ENCODE measurements around the gene MARCHF2.

The MARCHF2 gene

DNA sequence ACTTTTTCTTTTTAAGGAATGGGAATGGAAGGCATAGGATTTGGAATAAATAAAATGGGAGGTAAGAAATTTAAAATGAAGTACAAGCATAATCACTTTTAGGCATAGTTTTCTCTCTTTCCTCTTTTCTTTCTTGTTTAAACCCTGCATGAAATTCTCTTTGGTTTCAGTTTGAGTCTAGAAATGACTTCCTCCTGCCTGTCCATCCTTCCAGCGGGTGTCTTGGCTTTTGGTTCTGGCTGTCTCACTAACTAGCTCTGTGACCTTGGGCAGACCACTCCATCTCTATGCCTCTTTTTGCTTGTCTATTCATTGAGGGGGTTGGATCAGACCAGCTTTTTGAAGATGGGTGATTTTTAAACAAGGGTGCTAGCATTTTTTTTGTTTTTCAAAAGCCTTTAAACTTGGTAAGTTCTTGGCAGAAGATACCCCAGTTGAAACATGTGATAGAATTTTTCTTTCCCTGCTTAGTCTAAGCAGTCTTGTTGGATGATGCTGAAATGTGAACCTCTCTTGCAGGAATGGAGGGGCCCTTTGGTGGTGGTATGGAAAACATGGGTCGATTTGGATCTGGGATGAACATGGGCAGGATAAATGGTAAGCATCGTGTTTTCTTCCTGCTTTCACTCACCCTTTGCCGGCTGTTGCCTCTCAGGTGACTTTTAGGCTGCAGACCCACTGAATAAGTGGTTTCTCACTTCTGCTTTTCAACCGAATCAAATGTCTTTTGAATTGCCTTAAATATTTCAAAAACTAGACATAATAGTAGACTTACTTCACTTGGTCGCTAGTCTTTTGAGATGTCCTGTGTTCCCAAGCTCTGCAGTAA lies 60.8 kb downstream of the MARCHF2 start:
- DNase-seq (ENCODE audit: extremely low read depth in 1 of 2, low read depth in 1 of 2), result no peak

DNA sequence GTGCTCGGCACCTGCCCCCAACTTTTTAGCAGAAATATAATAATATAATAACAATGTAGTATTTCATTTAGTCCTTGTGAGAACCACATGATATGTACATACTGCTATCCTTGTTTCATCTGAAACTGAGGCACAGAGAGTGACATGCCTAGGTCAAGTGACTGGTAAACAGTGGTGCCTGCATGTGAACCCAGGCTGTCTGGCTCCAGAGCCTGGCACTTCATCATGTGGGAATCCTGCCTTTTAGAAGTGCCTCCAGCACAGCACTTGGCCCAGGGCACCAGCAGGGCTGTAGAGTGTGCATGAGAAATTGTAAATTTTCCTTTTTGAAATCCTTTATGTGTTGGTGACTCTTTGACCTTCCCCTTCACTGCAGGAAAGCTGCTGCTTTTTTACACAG lies 61.9 kb downstream of the MARCHF2 start:
- no peak for DNase-seq (ENCODE audit: extremely low read depth in 1 of 2, low read depth in 1 of 2)

DNA sequence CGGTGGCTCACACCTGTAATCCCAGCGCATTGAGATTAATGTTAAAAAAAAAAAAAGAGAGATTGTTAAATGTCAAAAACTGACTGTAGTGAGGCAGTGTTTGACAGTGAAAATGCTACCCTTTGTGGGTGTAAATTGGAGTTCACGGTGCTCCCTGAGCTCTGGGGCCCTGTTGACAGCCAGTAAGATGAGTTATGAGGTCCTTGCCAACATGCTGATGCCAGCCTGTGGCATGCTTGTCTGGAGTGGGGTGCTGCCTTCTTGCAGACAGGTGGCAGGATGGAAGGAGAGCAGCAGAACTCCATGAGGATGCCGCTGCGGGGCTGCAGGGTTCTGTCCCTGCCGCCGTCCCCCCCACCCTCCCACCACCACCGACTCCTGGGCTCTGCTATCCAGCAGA lies 63.4 kb downstream of the MARCHF2 start:
- no peak for DNase-seq (ENCODE audit: extremely low read depth in 1 of 2, low read depth in 1 of 2)

DNA sequence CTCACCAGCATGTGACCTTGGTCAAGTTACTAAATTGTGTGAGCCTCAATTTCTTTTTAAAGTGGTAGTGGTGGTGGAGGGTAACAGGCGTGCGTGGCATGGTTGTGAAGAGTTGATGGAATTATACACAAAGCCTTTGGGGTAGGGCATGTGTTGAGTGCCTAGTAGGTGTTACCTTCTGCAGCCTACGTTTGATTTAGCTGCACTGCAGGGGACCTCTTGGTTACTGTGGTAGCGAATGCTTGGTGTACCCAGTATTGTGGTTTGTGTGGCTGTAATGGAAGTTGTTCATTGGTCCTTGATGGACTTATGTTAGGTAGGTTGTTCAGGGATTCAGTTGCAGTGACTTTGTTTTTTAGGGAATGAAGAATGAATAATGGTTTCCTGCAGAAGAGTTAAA lies 64.8 kb downstream of the MARCHF2 start:
- no peak for DNase-seq (ENCODE audit: extremely low read depth in 1 of 2, low read depth in 1 of 2)

DNA sequence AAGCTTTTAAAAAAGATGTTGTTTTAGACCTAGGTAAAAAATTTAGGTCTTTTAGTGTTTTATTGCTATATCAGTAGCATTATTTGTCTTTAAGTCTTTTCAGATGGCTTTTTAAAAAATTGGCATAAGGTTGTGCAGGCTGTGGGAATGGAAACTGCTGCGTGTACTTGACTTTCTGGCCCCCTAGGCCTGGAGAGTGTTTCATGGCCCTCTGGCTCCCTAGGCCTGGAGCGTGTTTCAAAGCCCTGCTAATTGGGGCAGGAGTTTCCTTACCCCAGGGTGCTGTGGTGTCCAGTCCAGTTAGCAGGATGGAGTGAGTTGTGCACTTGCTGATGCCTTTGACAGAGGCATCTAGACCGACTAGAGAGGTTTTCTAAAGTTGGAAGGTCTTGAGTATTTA lies 65.5 kb downstream of the MARCHF2 start:
- no peak for DNase-seq (ENCODE audit: extremely low read depth in 1 of 2, low read depth in 1 of 2)

DNA sequence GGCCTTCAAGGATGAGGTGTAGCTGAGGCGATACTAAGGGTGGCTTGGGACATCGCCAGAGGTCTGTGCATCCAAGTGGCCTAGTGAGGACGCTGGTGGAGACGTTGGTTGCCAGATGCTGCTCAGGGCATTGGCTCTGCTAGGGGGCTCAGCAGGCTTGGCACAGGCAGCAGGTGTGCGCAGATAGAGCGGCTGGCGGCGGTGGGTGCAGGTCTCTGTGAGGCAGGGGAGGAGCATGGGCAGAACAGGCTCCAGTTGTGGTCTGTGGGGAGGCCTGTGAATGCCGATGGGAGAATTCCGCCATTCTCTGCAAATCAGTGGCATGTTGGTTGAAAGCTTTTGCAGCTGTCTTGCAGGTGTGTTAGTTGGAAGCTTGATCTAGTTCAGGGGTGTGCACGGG lies 68.1 kb downstream of the MARCHF2 start:
- no peak for DNase-seq (ENCODE audit: extremely low read depth in 1 of 2, low read depth in 1 of 2)

DNA sequence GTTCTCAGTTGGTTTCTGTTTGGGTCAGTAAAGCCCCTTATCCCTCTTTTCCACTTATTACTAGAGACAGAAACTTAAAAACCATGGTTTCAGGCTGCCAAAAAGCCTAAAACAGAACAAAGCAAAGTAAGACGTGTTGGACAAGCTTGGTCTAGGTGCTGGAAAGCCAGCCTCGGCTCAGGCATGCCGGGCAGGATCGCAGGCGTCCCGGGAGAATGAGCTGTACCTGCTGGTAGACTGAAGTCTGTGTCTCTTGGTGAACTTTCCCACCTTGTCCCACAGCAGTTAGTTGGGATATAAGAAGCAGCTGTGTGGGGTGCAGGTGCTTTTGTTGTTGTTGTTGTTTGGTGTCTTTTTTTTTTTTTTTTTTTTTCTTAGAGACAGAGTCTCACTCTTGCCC lies 68.5 kb downstream of the MARCHF2 start:
- no peak for DNase-seq (ENCODE audit: extremely low read depth in 1 of 2, low read depth in 1 of 2)

DNA sequence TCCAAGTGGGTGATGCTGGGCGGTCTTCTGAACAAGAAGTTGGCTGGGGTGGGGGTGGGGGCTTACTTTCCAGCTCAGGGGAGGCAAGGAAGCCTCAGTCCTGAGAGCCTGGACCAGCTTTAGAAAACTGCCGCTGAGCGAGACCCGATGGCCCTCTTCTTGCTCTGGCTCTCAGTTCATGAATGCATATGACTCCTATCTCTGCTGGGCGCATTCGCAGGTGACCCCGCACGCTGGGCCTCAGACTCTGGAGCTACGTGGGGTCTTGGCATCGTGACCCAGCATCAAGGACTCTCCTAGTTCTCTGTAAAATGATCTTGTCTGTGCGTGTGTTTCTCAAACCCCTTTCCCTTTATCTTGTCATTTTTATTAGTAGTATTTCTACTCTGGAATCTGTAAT lies 69.6 kb downstream of the MARCHF2 start:
- DNase-seq (ENCODE audit: extremely low read depth in 1 of 2, low read depth in 1 of 2), result no peak

DNA sequence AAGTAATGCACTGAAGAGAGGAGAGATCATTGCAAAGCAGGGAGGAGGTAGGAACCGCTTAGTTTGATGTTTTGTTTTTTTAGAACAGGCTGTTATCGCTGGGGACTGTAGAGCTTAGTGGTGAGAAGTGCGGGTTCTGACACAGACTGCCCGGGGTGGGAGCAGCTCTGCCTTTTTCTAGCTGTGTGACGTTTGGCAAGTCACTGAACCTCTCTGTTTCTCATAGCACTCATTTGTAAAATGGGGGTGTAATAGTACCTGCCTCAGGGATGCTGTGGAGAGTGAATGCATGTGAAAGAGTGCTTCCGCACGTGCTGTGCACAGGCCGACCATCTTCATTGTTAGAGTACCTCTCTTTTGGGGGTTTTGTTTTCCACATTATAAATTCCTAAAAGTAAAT lies 70.1 kb downstream of the MARCHF2 start:
- DNase-seq (ENCODE audit: extremely low read depth in 1 of 2, low read depth in 1 of 2), result no peak

DNA sequence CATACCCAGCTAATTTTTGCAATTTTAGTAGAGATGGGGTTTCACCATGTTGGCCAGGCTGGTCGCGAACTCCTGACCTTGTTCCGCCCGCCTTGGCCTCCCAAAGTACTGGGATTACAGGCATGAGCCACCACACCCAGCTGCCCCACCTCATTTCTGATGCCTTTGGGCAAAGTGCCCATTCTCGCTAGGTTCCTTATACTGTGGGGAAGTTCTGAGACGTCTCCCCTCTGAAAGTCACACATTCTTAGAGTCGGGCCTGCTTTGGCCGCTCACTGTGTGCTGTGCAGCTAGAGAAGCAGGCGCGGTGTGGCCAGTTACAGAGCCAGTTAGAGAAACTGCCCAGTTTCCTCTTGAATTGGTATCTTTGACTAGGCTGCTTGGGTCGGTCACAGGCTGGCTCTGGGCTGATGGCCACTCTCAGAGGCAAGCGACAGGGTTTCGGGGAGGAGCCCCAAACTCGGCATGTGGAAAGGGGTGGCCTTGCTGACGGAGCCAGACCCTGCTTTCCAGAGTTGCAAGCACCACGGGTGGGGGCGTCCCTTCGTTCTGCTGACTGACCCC lies 71.3 kb downstream of the MARCHF2 start:
- DNase-seq (ENCODE audit: extremely low read depth in 1 of 2, low read depth in 1 of 2), result no peak

DNA sequence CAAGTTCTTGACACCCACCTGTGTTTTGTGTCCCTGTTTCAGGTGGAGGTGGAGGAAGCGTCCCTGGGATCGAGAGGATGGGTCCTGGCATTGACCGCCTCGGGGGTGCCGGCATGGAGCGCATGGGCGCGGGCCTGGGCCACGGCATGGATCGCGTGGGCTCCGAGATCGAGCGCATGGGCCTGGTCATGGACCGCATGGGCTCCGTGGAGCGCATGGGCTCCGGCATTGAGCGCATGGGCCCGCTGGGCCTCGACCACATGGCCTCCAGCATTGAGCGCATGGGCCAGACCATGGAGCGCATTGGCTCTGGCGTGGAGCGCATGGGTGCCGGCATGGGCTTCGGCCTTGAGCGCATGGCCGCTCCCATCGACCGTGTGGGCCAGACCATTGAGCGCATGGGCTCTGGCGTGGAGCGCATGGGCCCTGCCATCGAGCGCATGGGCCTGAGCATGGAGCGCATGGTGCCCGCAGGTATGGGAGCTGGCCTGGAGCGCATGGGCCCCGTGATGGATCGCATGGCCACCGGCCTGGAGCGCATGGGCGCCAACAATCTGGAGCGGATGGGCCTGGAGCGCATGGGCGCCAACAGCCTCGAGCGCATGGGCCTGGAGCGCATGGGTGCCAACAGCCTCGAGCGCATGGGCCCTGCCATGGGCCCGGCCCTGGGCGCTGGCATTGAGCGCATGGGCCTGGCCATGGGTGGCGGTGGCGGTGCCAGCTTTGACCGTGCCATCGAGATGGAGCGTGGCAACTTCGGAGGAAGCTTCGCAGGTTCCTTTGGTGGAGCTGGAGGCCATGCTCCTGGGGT lies 72.7 kb downstream of the MARCHF2 start:
- no peak for DNase-seq (ENCODE audit: extremely low read depth in 1 of 2, low read depth in 1 of 2)

DNA sequence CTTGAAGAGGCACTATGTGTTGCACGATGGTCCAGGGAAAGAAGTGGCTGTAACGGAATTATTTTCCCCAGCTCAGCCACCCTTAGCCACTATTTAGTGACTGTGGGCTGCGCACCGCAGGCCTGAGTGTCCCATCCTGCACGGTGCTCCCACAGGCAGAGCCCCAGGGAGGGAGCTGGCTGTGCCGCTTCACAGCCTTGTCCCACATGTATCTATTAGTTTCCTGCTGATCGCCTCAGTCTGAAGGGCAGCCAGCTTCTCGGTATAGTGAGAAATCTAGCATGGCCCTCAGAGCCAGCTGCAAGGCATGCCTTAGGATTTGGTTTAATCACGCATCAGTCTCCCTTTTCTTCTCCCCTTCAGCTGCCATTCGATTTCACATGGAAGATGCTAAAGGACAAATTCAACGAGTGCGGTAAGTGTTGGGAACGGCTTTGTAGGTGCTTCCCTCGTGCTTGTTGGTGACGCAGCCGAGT lies 73.6 kb downstream of the MARCHF2 start:
- DNase-seq (ENCODE audit: extremely low read depth in 1 of 2, low read depth in 1 of 2), result no peak

DNA sequence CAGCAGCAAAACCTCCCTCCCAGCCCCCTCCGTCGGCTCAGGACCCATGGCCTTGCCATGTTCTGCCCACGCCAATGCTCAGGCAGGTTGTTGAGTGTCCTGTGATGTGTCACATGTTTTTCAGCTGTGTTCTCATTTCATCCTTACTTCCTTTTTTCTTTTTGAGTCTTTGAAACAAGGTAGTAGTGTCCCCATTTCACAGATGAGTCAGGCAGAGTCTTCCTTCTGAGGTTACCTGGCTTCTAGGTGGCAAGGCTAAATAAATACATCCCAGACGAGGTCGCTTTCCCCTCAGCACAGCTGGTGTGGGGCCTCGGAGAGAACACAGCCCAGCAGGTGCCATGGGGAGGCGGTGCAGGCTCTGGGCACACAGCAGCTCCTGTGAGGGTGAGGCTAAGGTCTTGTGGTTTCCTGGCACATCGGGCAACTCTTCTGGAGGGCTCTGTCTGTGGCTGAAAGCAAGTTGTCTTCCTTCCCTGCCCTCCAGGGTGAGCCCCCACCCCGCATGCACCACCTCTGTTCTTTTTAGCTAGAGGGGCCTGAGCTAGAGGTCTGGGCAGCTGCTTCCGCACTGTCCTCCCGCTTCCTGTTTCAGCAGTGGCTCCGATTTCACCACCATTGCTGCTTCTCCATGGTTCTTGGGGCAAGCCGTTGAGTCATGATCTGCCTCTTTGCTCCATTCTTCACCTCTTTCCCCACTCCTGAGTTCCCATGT lies 74.2 kb downstream of the MARCHF2 start:
- DNase-seq (ENCODE audit: extremely low read depth in 1 of 2, low read depth in 1 of 2), result peak; percentile 19 to 36

DNA sequence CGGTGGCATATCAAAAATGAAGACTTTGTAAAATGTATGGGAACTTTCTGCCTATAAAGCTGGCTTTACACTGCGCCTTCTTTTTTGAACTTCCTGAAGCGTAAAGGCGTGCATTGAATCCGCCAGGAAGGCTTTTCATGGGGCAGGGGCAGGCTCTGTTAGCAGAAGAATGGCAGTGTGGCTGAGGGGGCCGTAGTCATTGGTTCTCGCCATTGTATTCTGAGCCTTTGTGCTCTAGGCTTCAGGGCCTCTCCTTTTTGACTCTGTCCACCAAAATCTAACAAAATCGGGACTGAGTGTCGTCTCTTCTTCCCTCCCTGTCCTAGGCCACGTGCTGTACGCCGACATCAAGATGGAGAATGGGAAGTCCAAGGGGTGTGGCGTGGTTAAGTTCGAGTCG lies 75.3 kb downstream of the MARCHF2 start:
- DNase-seq (ENCODE audit: extremely low read depth in 1 of 2, low read depth in 1 of 2), result no peak
